NB4 (cell line): ENCODE measurements around the gene CCDC51.

Experiments used
- DNase-seq: peaks from one replicate; pipeline ENCODE4 v3.0.0; 2010; ENCODE audit warnings: low read depth
- H3K4me3 ChIP-seq: one replicate; pipeline ENCODE4 v1.5.1; 2011; ENCODE audit warnings: mild to moderate bottlenecking, low read depth, low read length, moderate library complexity
- MYC ChIP-seq: IDR thresholded peaks from 2 replicates; pipeline ENCODE4 v1.6.1; 2011; ENCODE audit warnings: low read depth, low read length
- POLR2A ChIP-seq: IDR thresholded peaks from 2 replicates; pipeline ENCODE4 v1.6.1; 2011; ENCODE audit warnings: mild to moderate bottlenecking; ENCODE audit not compliant: insufficient read length; ENCODE audit errors: extremely low read depth
- TF ChIP-seq, protein P1 (sequence below): IDR thresholded peaks from one replicate; pipeline ENCODE4 v1.5.1; 2012; ENCODE audit warnings: low read depth, low read length
- TF ChIP-seq, protein P2 (sequence below): IDR thresholded peaks from 2 replicates; pipeline ENCODE4 v1.6.1; 2011; ENCODE audit warnings: low read depth, low read length

The CCDC51 gene

DNA sequence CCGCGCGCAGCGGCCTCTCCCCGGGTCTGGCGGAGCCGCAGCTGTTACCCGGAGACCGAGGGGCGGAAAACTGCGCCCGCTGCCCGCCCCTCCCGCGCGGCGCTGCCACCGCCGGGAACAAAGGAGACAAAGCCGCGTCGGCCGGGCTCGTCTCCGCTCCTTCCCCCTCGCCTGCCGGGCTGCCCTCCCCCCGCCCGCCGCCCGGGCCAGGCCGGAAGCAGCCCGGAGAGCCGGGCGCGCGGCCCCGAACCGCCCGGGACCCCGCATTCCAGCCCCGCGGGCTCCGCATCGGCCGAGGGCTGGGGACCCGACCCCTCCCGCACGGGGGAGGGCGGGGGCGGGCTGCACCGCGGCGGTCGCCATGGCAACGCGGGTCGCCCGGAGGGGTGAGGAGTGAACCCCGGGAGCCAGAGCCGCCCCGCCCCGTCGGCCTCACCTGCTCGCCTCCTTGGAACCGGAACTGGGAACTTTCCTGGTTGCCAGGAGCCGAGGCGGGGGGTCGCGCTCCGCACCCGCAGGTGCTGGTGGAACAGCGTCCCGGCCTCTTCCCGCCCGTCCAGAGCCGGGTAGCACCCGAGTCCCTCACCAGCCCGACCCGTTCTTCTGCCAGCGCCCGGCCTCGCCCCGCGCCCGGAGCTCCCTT is 10.5 kb downstream of the CCDC51 start:
- TF ChIP-seq MYC (no peak), POLR2A (no peak)
- TF ChIP-seq, protein P1, sequence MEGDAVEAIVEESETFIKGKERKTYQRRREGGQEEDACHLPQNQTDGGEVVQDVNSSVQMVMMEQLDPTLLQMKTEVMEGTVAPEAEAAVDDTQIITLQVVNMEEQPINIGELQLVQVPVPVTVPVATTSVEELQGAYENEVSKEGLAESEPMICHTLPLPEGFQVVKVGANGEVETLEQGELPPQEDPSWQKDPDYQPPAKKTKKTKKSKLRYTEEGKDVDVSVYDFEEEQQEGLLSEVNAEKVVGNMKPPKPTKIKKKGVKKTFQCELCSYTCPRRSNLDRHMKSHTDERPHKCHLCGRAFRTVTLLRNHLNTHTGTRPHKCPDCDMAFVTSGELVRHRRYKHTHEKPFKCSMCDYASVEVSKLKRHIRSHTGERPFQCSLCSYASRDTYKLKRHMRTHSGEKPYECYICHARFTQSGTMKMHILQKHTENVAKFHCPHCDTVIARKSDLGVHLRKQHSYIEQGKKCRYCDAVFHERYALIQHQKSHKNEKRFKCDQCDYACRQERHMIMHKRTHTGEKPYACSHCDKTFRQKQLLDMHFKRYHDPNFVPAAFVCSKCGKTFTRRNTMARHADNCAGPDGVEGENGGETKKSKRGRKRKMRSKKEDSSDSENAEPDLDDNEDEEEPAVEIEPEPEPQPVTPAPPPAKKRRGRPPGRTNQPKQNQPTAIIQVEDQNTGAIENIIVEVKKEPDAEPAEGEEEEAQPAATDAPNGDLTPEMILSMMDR = no peak
- TF ChIP-seq, protein P2, sequence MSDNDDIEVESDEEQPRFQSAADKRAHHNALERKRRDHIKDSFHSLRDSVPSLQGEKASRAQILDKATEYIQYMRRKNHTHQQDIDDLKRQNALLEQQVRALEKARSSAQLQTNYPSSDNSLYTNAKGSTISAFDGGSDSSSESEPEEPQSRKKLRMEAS = no peak
- peak overlapping the region; percentile 49 for H3K4me3 ChIP-seq
- peak; percentile 64 for DNase-seq

DNA sequence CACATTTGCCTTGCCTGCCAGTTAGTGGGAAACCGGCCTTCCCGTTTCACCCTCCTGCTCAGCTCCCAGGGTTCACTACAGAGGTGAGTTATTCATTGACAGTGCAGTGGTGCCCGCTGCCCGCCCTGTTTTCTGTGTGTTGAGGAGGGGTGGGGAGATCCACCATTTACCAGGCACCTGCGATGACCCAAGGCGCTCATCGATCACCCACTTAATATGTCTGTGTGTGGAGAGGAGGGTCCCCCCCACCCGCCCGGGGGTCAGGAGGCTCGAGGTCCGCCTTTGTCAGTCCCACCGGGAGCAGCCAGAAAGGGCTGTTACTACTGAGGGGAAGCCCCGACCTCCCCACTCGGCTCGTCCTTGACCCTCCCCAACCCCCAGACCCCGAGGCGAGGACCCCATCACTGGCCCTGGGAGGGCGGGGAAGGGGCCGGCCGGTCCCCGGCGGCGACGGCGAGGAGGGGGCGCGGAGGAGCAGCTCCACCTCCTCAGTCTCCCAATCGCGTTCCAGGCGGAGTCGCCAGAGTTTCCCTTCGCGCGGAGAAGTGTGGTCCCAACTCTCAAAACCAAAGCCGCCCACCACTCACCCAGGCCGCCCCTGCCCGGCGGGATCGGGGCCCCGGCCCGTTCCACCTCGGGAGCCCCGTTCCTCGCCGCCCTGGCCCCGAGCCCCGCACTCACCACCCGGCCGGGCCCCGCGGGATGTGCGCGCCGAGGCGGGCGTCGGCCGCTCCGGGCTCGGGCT is 11.2 kb downstream of the CCDC51 start:
- no peak for DNase-seq
- H3K4me3 ChIP-seq = peak overlapping the region; percentile 40
- TF ChIP-seq, protein P2 = no peak
- TF ChIP-seq, protein P1 = no peak
- no peak for TF ChIP-seq MYC
- TF ChIP-seq POLR2A = no peak

DNA sequence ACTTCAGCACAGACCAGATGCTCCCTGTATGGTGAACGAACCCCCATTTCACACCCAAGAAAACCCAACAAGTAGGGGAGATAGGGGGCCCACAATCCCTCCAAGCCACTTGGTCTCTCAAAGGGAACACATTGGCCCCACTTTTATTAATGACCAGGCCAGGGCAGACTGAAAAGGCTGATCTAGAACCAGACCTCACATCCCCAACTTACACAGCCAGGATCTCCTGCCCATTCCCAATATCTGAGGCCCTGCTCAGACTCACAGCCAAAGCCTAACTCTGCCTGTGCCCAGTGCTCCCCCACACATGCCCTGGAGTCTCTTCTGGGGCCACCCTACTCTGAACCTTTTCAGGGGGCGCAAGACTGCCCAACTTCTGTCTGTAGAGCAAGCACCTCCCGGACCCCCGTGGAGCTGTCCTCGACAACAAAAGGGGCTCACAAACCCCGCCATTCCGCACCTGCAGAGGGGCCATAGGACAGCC is 11.8 kb downstream of the CCDC51 start:
- H3K4me3 ChIP-seq = no peak overlapping the region
- DNase-seq = no peak

DNA sequence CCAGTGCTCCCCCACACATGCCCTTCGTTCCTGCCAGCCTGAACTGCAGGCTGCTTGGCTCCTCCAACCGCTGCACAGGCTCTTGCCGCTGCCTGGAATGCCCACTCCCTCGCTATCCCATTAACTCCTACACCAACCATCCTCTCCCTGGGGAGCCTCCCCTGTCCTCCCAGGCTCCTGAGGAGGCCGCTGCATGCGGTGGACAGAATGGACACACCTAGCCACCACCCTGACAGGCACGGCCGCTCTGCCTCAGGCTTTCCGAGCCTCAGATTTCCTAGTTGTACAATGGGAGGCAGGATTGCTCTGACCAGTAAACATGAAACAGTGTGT is 12.3 kb downstream of the CCDC51 start:
- H3K4me3 ChIP-seq = no peak overlapping the region
- TF ChIP-seq POLR2A = no peak
- TF ChIP-seq, protein P2 = no peak
- TF ChIP-seq, protein P1 = no peak
- TF ChIP-seq MYC = no peak
- DNase-seq = no peak

More for the DNA sequence above, 11.8 kb downstream of the CCDC51 start:
- TF ChIP-seq POLR2A (no peak), MYC (no peak)
- TF ChIP-seq, protein P1 = no peak
- TF ChIP-seq, protein P2 = no peak

DNA sequence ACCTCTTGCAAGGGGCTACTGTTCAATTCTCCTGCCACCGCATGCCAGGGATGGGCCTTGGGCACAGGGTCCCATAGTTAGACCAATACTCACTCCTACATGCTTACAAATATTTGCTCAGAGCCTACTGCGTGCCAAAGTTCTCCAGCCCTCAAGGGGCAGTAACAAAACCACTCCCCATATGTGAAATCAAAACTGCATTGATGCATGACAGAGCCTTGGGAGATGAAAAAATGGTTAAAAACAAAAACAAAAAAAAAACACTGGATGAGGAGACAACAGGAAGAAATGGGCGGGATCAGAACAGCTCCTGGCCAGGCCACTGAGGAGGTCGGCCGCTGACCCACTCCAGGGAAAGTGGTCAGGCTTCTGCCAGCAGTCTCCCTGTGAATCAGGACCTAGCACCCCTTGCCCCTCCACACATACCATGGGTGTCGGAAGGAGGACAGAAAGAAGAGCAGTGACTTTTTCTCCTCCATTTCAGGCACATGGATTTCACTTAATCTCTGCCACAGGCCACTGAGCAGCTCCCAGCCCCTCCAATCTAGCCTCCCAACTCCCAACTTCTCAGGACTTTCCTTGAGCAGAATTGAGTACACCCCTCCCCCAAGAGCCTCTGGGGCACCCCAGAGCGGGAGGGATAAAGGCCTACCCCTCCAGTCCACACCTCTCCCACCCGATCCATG is 12.8 kb downstream of the CCDC51 start:
- H3K4me3 ChIP-seq = no peak overlapping the region
- DNase-seq = no peak
- no peak for TF ChIP-seq POLR2A
- TF ChIP-seq, protein P2 = no peak

DNA sequence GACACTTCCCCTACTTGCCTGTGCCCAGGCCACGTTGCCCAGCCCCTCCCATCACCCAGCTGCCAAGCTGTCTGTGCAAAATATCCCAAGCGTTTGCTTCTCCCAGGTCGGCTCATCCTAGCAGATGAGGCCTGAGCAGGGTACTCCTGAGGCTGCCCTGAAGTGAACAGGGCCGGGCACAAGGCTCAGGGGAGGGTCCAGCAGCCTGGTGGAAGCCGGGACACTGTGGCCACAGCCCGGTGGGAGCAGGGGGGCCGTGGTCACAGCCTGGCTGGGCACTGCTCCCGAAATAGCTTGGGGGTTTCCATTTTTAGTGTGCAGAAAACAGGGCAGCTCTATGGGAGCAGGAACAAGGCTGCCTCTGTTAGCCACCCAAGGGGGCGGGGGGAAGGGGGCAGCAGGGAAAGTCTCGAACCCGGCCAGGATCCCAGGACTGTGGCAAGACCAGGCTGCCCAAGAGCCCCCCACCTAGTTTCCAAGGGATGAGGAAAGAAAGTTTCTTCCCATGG is 13.5 kb downstream of the CCDC51 start:
- no peak for DNase-seq
- no peak overlapping the region for H3K4me3 ChIP-seq
- TF ChIP-seq, protein P2 = no peak
- TF ChIP-seq POLR2A (no peak), MYC (no peak)
- TF ChIP-seq, protein P1 = no peak
